HG03108 (cell line): Measurements from ENCODE around the gene CTSZ.
"Not testable (repeated sequence)": the region's sequence is repeated elsewhere in the genome, so short reads cannot be mapped to it uniquely, and the experiment has no call there.

Experiments used
- ATAC-seq: cut with Tn5 transposase; IDR thresholded peaks from one replicate; pipeline ENCODE4 v1.9.1; 2021; ENCODE audit warnings: moderate library complexity; ENCODE audit not compliant: unreplicated experiment

The CTSZ gene

DNA sequence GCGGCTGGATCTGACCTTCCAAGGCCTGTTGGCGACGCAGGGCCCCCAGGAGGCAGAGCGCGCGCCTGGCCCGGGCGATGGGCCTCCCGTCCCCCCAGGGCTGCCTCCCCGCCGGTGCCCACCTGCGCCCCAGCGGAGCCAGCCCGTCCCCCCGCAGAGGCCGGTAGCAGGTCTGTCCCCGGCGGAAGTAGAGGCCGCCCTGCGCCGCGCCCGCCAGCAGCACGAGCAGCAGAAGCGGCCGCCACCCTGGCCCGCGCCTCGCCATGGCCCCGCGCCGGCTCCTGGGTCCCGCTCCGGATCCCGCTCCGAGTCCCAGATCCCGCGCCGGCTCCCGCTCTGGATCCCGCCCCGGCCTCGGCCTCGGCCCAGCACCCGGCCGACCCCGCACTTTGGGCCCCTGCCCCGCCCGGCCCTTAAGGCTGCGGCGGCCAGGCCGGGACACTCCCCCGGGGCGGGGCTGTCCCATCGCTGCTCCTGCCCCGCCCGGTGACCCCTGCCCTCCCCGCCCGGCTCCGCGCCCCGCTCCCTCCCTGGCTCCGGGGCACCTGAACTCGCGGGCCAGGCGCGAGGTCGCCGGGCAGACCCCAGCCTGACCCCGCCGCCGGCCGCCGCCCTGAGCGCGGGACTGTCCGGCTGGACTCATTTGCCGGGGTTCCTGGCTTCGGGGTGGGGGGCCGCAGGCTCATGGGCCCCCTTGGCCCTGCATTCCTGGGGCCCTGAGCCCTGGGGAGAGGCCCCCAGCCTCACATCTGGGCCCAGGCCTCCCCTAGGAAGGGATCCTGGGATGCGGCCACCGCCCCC lies at the start of gene CTSZ:
Gene CTSZ, minus strand, starts transcription at position 391 of the 801 bp plus-strand sequence. Its CDS starts 126 bp downstream, at position 265.
- no peak for ATAC-seq

DNA sequence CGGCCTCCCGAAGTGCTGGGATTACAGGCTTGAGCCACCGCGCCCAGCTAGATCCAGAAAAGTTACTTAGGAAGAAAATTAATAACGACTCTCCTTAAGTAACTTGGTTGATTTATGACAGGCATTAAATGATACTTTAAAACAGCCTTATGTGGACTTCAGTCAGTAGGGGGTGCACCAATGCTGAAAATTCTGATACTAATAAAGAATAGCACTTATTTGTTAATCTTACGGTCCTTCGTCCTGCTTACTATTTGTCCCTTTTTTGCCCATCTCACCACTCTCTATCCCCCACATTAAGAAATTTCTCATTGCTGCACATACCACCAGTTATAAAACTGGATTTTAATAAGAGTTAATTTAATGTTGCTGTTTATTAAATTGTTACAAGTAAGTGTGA lies 48.2 kb upstream of the CTSZ start:
- ATAC-seq = no peak

DNA sequence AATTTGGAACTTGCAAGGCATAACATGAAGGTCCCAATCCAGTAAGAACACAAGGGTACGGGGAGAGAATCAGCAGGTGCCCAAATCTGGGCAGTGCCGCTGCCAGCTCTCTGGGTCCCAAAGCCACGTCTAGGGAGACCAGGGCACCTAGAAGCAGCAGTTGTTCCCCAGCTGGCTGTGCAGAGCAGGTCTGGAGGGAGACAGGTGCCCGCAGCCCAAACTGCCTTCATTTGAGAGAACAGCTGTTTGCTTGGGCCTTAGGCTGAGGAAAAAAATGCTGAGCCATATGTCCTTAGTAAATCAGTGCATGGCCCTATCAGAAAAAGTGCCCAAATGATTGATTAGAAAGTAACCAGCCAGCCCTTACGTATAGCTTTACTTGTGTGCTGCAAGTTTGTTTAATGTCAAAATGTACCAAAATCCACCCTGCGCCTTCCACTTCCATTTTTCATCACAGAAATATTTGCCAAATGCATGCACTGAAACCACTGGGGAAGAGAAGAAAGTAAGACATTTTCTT lies 44.7 kb upstream of the CTSZ start:
- no peak for ATAC-seq

DNA sequence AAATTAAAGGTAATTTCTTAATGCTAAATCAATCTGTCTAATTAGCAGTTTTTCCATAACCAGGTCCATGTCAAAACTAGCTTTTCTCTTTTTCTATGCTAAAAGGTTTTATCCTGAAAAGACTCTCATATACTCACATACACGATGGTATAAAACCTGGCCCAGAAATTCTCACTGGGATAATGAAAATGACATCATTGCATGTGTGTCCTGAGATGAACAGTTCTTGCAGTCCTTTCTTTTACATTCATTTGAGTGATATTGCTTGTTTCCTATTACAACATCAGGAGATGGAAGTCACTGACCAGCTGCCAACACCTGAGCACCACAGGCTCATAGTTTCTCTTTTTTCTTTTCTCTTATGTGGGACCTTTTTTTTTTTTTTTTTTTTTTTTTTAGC lies 43.4 kb upstream of the CTSZ start:
- ATAC-seq = no peak

DNA sequence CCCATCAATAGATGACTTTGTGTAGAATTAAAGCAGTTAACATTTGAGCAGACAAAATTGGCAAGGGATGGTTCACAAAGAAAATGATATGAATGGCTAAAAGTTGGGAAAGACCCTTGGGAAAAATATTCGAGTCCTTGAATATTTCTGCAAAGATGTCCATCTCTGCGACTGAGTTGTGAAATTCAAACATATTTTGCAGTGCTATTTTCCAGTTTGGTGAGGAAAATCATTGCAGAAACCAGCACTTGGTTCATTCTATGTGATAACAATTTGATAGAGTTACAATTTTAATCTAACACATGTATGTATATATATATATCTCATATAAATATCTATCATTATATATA lies 41.6 kb upstream of the CTSZ start:
- no peak for ATAC-seq

DNA sequence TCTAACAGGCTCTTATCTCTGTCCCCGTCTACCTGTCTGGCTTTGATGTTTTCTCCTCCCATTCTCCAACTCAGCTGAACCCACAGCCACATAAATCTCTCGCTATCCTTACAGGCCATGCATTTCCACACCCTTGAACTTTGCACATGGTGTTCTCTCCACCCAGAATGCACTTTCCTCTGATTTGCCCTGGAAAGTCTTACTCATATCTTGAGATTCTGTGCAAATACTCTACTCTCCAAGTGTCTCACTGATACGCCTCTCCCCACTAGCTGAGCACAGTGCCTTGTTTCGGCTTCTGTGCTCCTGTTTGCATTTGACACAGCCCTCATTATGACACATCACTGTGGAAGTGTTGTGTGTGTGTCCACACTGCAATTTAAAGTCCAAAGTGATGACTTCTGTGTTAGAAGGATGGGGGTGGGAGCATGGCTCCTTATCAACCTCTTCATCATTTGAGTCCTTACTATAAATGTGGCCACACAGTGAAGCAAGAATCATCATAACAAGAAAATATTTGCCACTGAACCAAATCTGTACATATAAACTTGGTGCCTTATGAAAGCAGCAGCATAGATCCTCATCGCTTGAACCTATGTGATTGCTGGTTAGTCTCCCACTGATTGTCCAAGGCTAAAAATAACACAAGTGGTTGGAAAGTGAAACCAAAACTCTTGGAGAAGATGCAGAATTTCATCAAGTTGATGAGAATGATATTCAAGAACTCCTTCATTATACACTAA lies 41.1 kb upstream of the CTSZ start:
- no peak for ATAC-seq

DNA sequence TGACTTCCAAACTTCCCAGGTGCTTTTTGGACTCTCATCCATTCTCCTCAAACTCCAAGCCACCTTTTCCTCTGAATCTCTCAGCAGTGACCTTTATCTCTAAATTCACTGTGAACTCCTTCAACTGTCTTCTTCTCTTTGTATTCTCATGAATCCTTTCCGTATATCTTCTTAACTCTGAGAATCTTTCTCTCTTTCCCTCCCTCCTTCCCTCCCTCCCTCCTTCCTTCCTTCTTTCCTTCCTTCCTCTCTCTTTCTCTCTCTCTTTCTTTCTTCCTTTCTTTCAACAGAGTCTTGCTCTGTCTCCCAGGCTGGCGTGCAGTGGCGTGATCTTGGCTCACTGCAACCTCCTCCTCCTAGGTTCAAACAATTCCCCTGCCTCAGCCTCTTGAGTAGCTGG lies 39.8 kb upstream of the CTSZ start:
- no peak for ATAC-seq

DNA sequence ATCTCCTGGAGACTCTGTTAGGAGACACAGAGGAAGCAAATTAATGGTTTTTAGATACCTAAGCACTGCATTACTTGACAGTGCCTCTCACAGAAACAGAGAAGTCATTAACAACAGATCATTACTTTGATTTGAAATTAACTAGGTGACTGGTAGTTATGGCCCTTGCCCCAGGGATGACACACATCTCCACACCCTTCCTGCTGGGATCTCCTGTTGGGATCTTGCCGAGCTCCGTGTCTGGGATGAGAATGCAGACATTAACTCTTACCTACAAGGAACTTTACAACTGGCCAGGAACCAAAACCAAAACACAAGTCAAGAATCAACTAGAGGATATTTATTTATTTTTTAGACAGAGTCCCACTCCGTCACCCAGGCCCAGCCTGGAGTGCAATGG lies 37.7 kb upstream of the CTSZ start:
- no peak for ATAC-seq

DNA sequence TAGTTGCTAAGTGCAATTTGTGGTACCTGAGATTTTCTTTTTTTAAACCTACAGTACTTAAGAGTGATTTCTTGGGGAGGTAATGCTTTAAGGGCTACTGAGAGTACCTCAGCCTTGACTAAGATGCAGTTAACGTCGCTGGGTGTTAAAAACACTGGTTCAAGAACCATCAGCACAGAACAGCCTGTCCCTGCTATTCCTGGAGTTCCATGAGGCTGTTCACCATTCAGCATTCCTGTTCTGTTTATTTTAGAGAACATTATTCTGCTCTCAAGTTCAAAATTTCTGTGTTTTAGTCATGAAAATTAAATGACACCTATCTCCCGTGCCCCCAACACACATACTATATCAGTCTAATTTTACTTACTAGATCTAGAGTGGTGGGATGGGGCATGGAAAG lies 37.2 kb upstream of the CTSZ start:
- ATAC-seq = no peak

DNA sequence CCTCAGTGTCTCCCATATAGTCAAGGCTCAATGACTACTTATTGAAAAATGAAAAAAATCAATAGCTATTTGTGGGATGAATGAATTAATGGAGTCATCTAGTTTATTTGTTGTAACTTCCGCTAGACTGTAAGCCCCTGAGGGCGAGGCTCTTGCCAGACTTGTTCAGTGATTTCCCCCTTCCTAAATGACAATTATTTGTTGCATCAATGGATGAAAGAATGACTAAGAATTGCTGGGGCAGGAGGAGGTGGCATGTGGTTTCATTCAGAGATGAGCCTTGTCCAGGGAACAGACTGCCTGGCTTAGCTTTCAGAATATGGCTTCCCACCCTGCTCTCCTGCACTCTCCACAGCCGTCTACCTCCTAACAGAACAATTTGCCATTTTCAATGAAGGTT lies 36.6 kb upstream of the CTSZ start:
- ATAC-seq = no peak

DNA sequence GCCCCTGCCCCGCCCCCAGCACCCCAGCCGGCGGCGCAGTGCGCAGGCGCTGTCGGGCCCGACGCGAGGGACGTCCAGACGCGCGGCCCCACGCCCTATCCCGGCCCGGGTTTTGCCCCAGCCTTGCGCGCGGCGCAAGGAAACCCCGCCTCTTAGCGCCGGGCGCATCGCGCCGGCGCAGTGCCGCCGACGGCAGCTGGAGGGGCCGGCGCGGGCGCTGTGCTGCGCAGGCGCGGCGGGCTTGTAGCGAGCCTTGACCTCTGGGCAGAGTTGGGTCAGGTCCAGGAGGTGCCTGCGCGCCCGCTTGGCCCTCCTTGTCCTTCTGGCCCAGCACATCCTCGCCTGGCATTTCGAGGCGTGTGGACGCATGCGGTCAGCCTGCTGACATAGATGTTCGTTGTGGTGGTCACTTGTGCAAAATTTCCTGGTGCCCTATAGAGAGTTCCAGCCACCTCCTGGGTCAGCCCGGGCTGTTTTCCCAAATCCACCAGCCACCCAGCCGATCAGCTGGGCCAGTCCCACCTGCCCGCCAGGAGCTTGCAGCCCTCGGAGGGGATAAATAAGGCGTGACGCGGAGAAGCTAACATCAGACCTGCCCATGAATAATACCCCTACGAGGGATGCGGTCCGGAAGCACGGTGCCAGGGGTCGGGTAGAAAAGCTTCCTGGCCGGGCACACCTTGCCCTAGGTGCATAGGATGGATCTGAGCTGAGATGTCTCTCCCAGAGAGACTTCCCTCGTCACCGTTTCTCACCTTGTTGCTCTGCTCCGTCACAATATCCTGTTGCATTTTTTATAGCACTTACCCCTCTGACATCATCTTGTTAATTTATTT lies 36.0 kb upstream of the CTSZ start:
- ATAC-seq = peak; percentile 91

DNA sequence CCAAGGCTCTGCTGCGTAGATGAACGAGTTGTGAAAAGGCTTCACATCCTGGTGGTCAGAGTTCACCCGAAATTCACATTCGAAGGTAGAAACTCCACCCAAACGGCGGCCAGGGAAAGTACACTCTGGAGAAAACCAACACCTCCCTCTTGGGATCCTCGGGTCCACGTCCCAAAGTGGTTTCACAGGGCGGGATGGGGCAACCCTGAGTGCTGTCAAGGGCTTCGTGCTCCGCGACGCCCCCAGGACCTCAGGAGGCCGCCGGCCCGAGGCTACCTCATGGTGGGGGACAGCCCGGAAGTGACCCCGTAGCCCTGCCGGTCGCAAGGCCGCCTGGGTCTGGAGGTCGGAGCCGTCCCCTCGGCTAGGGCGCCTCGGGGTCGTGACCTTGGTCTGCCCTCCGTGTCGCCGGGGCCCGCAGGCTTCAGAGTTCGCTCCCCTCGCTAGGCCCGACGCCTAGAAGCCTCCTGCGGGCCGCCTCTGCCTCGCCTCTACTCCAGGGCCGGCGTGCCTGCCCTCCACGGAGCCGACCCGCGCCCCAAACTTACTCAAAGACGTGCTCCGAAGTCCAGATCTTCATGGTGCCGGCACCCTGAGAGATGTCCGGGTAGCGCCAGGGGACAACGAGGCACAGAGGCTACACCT lies 35.2 kb upstream of the CTSZ start, which contains the start of gene PRELID3B:
Gene PRELID3B, minus strand, starts transcription at position 636 of the 645 bp plus-strand sequence. Its CDS starts 56 bp downstream, at position 580.
- peak; percentile 20 for ATAC-seq

DNA sequence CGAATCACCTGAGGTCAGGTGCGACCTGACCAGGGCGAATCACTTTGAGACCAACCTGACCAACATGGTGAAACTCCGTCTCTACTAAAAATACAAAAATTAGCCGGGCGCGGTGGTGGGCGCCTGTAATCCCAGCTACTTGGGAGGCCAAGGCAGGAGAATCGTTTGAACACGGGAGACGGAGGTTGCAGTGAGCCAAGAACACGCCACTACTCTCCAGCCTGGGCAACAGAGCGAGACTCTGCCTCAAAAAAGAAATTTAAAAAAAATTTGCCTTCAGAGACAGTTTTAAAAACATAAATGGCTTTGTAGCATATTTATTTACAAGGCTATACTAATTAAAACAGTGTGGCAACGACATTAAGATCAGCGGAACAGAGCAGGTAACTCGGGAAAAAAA lies 34.4 kb upstream of the CTSZ start:
- not testable (repeated sequence) for ATAC-seq

DNA sequence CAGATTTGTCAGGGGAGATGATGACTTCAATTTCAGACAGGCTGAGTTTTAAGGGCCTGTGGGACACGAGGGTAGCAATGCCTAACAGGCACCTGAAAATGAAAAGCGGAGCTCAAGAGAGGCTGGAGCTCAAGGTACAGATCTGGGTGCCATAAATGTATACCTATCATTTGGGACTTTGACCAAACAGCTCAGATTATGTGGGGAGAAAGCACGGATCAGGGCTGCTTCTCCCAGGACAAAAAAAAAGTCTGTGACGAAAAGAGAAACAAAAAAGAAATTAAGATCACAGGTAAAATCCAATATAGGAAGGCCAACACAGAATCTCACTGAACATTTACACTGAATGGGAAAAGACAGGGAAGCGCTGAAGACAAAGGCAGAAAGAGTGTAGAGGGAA lies 33.6 kb upstream of the CTSZ start:
- no peak for ATAC-seq

DNA sequence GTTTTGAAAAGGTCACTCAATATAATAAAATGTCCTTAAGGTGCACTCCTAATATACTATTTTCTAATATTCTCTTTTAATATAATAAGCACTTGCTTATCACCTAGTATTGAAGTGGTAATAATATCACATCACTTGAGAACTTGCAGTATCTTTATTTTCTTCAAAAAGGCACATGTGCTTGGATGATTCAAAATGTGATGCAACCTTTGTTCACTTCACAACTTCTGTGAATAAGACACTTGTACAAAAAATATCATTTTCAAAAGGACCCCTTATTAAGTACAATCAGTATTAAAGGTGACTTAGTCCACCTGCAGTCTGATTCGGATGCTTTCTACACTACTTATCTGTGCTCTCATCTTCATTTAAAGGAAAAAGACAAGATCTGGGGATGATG lies 32.2 kb upstream of the CTSZ start:
- ATAC-seq = no peak

DNA sequence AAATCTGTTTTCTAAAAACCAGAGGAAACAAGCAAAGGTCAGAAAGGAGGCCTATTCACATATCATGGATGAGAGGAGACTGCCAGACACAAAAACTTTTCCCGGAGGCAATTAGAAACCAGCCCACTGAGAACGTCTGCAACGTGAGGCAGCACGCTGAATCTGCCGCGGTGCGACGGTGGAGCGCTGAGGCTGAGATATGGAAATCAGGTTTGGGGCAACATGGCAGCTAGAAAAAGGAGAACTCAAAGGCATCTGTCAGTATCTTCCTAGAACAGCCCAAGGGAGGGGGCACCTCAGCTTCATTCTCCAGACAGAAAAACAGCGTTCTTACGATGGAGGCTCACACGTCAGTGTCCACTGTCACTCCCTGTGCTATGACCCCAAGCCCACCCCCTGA lies 30.3 kb upstream of the CTSZ start:
- ATAC-seq = no peak

DNA sequence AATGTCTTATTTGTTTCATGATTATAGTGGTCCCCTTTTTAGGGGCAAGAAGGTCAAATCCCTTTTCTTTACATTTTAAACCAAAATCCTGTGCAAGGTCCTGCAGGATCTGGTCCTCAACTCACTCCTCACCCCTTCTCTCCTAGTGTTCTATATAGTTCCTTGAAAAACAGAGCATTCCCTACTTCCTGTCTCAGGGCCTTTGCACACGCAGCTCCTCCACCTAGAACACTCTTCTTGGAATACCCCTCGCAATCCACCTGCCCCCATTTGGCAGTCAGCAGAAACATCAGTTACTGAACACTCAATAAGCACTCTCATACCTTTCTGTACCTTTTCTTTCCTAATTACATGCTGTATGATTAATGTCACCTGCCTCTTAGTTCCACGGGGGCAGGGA lies 28.3 kb upstream of the CTSZ start:
- ATAC-seq = no peak

DNA sequence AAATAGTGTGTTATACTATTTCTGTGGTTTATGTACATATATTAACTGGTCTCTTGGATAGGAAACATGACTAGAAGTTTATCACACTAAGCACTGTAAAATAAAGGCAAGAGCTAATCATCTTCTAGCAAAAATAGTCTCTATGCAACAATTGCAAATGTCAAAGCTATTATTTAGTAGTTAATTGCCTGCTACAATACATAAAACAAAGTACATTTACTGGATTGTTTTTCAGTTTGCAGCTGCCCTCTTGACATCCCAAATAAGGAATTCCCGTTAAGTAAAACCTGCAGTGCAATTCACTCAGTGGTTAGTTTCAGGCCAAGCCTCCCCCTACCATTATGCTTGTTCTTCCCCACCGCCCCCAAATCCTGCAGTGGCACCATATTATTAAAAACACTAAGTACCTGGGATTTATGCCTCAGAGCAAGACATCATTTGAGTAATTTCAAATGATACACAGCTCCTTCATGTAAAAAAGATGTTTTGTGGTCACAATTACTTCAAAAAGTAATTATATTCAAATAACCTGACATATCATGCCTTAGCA lies 26.6 kb upstream of the CTSZ start:
- no peak for ATAC-seq

DNA sequence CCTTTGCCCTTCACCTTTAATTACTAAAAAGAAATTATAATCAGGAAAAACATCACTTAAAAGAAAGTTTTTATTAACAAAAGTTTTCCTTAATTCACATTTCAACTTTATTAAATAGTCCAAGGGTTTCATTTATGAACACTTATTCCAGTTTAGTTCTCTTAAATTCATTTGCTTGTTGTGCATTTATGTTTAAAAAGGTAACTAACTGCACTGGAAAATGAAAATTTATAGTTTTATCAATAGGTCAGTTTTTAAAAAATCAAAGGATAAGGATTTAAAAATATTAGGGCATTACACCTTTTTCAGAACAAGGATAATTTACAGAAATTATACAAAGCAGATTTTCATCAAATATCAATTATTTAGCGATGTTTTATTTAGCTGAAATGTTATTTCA lies 26.0 kb upstream of the CTSZ start:
- ATAC-seq = no peak

DNA sequence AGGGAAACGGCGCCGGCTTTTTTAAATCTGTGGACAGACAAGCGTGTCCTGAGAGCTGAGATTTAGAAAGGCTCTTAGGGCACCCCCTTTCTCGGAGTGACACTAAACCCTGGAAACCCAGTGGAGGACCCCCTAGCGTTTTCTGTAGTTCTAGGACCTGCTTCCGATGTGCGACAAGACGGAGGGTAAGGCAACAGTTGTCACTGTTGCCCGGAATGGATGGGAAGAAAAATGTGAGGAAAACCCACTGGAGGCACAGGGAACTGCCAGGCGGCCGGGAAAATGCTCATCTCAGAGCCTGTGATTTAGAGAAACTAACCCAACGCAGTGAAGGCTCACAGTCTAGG lies 25.6 kb upstream of the CTSZ start:
- no peak for ATAC-seq
